Measurements from ENCODE around the gene GABRR1.

Gene GABRR1

DNA sequence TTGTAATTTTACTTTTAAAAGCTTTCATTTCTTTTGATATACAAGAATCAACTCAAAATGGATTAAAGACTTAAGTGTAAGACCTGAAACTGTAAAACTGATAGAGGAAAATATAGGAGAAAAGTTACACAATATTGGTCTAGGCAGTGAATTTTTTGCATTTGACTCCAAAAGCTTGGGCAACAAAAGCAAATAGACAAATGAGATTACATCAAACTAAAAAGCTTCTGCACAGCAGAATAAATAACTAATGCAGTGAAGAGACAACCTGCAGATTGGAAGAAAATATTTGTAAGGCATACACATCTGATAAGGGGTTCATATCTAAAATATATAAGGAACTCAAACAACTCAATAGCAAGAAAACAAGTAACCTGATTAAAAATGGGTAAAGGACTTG is 3.0 kb downstream of the GABRR1 start:
- no peak for DNase-seq

DNA sequence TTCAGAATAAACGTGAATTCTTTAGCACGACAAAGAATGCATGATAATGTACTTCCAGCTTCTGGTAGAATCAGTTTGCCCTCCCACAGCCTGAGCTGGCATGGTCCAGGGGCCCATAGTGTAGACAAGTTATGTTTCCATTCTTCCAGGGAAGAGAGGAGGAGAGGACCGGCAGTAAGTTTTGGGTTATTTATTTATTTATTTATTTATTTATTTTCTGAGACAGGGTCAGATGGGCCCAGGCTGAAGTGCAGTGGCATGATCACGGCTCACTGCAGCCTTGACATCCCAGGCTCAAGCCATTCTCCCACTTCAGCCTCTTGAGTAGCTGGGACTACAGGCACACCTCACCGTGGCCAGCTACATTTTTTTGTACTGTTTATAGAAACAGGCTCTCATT is 4.7 kb downstream of the GABRR1 start:
- DNase-seq, result no peak

DNA sequence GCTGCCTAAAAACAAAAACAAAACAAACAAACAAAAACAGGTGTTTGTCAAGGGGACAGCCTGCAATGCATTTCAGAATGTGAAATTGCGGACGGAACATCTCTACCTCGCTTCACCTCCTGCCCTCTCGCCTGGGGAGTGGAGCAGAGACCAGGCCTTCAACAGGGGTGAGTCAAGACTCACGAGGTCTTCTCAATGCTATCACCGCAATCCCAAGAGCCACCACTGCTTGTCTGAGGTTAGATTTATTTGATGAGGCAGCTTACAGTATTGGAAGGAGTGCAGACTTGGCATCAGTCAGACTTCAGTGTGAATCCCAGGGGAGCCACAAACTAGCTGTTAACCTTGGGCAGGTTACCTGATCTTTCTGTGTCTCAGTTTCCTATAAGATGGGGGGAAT is 7.7 kb downstream of the GABRR1 start:
- no peak for DNase-seq

DNA sequence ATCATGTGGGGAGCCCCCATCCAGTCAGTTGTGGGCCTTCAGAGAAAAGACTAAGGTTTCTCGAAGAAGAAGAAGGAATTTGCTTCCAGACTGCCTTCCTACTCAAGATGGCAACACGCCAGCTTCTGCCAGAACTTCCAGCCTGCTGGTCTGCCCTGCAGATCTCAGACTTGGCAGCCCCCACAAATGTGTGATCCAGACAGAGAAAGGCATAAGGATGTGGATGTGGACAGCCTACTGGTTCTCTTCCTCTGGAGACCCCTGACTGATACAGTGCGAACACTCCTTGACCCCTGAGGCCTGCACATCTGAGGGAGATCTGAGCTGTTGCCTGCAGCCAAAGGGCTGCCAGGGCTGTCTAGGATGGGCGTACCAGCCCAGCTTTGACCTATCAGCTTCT is 8.6 kb downstream of the GABRR1 start:
- no peak for DNase-seq

DNA sequence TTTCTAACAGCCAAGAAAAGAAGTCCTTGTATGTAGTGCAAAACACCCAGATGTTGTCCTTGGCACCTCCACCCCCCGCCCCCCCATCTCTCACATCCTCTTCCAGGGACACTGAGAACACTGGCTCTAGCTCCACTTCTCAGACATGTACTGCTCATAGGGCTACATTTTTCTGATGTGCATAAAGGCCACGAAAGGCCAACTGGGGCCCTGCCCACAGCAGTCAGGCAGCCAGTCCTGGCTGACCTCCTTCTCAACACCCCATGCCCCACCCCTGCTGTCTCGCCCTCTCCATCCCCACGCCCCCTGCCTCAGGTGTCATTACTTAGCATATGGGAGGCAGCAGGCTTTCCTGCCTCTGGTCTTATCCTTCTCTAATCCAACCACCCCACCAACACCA is 11.3 kb downstream of the GABRR1 start:
- no peak for DNase-seq

DNA sequence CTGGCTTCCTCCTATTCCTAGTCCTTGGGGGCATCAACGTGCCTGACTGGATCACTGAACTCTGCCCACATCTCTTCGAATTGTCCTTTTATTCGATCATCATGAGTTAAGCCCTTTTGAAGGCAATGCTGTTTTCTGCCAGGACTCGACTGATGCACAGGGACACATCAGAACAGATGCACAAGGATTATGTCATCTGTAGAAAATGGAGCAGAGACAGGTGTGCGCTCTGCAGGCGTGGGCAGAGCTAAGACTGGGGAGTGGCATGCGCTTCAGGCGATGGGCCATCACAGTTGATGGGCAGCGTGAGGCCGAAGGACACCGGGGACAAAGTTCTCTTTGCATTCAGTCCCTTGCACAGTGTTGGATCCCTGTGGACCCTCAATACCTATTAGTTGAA is 13.1 kb downstream of the GABRR1 start:
- DNase-seq, result no peak

DNA sequence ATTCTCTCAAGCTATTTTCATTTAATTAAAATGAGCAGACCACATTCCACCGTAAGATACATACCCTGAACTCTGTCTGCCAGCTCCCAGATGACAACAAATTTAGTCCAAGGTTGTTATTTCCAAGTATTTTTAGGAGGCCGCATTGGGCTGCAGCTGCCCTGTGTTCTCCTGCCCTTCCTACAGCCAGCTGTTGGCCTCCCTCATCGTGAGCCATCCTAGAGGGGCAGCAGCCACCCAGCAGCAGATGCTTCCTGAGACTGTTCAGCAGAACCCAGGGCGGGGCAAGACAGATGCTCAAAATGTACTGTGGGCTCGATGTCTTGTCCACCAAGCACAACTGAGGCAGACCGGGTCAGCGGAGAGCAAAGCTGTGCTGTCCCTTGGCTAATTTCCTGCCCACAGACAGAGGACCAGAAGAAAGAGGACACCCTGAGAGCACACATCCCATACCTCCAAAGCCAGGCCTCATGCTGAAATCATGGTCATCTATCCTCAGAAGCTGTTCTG is 16.4 kb downstream of the GABRR1 start:
- no peak for DNase-seq

DNA sequence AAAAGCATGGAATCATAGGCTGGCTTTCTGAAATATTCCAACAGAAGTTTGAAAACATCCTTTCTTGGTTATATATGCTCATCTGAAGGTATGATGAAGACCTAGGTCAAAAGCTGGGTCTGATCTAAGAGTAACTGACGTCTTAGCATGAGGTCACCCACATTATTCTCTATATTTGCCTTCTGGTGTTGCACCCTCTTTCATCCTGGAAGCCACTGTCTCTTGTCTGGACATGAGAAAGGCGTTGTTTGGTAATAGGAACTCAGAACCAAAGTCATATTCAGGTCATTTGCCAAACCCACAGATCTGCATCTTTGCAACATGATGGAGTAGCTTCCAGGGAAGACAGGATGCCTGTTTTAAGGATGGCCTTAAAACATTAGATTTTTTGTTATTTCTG is 17.6 kb downstream of the GABRR1 start:
- DNase-seq, result no peak

DNA sequence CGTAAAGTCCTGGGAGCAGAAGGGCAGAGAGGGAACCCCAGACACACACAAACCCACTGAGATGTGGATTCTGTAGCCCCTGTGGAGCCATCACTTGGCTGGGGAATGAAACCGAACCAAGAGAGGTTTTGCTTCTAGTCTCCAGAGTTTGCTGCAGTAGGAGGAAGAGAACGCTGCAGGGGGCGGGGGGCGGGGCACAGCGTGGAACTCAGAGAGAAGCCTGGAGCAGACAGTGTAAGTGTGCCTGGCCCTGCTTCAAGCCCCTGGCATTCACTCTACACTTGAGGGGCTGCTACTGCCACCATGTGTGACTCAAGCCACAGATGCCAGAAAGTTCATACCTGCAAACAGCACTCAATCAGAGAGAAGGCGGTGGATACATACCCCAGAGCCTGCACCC is 18.9 kb downstream of the GABRR1 start:
- DNase-seq, result no peak

DNA sequence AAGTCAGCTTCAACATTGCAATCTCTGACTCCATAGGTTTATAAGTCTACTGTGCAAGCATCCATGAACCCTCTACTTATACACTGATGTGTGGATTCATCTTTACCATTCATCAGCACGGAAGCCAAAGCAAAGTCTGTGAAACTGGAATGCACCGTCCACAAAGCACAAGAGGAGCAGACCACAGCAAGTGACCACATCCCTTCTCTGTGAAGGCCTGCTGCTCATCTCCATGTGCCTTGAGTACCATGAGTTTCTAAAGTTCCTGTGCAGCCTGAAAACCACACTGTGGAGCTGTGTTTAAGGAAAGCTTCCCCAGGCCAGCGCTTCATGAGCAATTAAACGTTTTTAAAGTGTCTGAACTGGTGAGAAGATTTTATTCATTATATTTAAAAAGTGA is 20.0 kb downstream of the GABRR1 start:
- no peak for DNase-seq

DNA sequence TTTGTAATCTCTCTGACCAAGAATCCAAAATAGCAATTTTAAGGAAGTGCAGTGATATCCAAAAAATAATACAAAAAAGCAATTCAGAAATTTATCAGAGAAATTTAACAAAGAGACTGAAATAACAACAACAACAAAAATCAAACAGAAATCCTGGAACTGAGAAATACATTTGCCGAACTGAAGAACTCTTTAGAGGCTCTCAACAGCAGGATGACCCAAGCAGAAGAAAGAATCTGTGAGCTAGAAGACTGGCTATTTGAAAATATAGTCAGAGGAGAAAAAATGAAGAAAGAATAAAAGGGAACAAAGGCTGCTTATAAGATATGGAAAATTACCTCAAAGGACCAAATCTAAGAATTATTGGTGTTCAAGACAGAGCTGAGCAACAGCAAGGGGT is 22.6 kb downstream of the GABRR1 start:
- no peak for DNase-seq

DNA sequence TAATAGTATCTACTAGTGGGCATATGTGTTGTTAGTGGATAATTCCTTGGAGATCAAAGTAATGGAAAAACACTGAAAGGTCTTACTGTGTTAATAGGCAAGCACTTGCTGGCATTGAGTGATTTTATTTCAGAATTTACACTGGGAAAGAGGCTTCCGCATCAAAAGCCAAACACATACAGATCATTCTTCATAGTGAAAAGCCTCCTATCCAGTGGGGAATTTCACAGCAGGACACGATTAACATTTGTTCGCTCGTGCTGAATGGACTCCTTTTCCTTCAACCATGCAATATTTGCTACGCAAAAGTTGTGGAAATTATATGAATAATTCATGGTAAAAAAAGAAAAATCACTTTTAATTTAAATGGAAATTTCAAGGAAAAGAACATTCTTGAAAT is 26.4 kb downstream of the GABRR1 start:
- DNase-seq, result no peak

DNA sequence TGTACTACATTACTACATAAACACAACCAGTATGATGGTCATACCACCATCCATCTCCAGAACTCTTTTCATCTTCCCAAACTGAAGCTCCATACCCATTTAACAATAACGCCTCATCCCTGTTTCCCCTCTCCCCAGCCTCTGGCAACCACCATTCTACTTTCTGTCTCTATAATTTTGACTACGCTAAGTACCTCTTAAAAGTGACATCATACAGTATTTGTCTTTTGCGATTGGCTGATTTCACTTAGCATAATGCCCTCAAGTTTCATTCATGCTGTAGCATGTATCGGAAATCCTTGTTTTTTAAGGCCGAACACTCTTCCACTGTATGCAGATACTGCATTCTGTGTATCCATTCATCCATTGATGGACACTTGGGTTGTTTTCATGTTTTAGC is 29.7 kb downstream of the GABRR1 start:
- no peak for DNase-seq

DNA sequence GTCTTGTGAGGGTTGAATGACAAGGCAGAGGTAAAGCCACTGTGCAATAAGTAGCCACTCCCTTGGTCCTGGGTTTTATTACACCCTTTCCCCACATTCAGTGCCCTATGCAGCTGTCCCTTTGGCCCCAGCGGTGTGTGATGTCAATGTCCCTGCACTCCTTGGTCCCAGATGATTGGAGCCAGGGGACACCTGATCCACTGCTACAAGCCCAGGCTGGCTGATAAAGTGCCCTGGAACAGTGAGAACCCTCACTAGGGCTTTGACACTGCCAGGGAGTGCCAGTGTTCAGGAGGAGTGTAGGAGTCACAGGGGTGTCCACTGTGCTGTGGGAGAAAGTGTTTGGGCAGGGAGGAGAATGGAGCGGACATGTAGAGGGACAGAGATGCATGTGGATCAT is 30.4 kb downstream of the GABRR1 start:
- no peak for DNase-seq

DNA sequence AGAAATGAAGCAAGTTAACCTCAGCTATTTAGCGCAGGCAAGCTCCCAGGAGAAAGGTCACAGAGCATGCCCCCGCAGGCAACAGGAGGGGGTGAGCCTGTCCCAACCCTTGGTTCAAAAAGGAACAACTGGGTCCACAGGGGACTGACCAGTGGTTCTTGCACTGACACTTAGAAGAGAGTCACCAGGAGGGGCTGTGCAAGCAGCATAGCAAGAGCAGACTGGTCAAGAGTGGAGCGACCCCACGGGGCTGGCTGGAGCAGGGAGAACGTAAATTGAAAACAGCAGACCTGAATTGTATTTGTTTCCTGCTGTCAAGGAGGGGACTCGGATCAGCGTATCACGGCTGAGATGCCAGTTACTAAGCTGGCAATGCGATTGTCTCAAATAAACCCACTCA is 32.8 kb downstream of the GABRR1 start:
- DNase-seq, result no peak

DNA sequence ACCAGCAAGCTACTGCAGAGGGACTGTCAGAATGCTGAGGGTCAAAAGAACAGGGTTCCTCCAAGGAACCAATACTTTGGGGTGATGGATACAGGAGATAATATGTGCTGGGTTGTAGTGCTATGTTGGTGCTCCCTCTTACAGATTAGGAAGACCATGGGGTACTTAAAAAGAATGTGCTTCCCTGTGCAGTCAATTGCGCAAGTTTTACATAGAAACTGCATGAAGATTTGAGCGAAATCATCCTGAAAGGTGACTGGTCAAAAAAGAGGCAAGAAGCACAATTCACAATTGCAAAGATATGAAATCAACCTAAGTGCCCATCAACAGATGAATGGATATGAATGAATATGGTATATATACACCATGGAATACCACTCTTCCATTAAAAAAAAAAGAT is 33.9 kb downstream of the GABRR1 start:
- DNase-seq, result no peak

DNA sequence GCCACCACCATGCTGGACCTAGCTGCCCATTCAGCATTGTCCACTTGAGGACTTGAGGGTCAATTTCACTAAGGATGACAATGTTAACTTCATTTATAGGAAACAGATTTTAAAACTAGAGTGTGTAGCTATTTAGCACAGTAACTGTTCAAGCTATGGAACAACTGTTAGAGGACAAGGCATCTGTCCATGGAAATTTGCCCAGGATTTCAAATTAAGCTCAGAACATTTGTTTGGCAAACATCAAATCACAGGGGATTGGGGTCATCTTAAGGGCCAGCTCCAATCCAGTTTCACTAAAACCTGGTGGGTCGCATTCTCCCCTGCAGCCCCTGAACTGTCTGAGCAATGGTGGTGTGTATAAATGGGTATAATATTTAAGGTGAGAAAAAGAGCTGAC is 36.2 kb downstream of the GABRR1 start:
- DNase-seq, result no peak

DNA sequence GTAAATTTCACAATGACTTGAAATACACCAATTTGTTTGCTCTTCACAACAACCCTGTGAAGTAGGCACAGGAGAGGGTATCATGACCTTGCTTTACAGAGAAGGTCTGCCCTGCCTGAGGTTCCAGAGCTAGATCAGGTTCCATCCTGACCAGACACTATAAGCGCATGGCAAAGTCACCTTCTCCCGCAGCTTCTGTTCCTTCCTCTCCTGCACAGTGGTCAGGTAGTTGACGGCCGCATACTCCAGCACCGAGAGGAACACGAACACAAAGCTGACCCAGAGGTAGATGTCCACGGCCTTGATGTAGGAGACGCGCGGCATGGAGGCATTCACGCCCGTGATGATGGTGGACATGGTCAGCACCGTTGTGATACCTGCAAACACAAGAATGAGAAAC is 37.0 kb downstream of the GABRR1 start:
- DNase-seq, result no peak

DNA sequence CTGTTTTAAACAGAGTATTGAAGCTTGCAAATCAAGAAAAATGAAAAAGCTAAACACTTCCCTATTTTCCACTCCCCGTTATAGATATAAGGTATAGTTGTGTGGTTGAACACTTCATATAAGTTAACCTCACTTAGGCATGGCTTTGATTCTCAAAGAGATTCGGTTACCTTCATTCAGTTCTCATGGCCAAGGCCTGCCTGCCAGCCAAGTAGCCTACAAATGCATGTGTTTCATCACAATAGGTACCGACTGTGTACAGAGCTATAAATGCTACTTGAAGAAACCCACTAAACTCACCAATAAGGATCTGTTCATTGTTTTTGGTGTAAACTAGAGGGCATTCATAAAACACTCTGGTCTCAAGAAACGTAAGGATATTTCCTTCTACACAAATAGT is 43.5 kb downstream of the GABRR1 start:
- no peak for DNase-seq

DNA sequence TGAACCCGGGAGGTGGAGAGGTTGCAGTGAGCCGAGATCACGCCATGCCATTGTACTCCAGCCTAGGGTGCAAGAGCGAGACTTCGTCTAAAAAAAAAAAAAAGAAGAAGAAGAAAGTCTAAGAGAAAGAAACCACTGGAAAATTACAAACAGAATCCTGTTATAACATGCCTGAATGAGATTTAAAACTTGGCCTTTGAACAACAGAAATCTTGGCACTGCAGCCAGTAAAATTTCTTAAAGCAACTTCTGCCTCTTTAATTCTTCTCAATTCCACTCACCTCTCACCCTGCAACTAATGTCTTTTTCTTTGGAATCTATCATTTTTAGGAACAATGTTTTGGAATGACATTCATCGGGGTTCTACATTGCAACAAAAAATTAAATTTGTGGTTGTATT is 45.0 kb downstream of the GABRR1 start:
- no peak for DNase-seq

DNA sequence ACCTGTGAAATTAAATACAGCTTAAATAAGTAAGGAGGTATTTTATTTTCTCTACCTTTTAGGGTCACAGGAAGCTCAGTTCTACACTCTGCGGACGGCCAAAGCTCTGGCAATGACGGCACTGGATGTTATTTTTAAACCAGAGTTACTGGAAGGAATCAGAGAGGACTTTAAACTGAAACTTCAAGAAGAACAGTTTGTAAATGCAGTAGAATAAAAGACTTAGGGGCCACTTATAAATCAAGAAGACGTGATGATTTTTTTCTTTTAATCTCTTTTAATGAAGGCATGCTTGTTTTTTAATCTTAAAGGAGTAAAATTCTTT is 55.1 kb downstream of the GABRR1 start:
- DNase-seq, result no peak

DNA sequence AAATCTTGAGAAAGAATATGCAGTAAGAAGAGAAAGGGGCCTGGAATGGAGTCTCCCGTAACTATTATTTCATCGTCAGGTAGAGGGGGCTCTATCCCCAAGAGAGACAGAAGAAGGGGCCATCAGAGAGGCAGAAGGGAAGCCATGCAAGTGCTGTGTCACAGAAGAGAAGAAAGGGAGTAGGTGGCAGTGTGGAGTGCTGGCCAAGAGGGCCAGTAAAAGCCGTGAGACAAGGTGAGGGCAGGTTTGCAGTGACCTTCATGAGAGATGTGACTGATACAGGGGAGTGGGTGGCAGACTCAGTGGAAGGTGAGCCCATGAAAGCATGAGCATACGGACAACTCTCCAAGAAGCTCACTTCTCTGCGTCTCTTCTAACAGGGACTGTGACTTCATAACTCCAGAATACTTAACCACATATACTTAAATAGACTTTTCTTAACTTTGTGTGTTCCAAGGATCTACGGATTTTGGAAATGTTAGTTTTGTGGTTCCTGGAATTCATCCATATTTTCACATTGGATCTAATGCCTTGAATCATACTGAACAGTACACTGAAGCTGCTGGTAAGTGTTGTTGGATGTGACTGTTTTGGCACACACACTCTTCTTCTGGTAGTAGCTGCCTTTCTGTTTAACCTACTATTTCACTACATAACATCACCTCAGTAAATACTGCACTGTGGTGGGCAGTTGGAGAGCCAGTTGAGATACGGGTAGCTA is 55.7 kb downstream of the GABRR1 start:
- DNase-seq, result no peak

DNA sequence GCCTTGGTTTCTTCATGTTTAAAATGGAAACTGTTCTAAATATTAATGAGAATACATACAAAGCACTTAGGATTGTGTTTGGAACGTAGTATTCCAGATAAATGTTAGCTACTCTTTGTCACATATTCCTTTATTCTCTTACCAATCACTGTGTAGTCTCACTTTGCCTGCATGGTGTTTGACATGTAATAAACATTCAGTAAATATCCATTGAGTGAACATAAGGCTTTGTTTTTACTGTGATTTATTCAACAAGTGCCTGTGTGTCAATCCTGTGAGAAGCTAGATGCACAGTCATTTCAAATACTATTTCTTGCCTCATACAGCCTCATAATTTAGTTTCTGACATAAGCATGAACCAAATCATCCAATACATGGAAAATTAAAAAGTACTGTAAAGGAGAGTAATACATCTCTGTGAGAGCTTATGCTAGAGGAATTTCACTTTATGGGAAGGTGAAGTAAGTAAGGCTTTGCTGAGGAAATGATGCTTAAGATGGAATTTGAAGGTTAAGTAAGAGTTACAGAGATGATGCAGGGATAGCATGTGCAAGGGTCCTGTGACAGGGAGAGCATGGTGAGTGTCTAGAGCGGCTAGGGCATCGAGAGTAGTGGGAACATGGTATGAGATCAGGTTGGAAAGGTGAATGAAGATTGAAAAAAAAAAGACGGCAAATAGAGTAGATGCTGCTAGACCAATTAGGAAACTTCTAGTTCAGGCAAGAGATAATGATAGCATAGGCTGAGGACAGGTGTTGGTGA is 56.6 kb downstream of the GABRR1 start:
- no peak for DNase-seq

DNA sequence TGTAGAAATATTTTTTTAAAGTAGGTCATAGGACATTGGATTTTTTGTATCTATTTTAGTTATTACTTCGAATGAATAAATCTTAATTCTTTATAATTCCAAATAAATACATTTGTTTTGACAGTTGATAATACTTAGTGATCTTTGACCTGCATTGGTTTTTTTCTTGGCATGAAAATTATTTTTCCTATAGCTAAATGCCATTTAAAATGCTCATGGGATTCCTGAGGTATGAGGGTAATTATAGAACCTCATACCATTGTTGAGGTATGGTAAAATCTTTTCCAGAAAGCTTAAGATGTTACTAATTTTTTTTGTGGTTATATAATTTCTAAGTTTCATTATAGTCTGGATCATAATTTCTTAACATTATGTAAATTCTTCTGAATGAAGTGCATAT is 63.0 kb downstream of the GABRR1 start:
- DNase-seq, result no peak

All from NCI-H2227 treated with DMSO at 0.1 percent for 48 hours (cell line).